Endothelial cell of umbilical vein (primary cell): ENCODE results near the gene AMPH. TPM values are rescaled to one million over a fixed set of nuclear protein-coding genes. Genes with fewer than 3 reads are reported as not detected.
"Not testable (repeated sequence)": the region's sequence is repeated elsewhere in the genome, so short reads cannot be mapped to it uniquely, and the experiment has no call there.

Experiments
- BruUV-seq: library from RNA; stranded (reverse); fragments of 400-500 nt; replicated peaks from 2 replicates; lab custom pipeline; 2021; lab: Mats Ljungman, UMichigan
- CTCF ChIA-PET: fragments of 300-600, 350-600 bp; sonication (Branson Sonifier 250); formaldehyde crosslinking; loops from one replicate; lab custom pipeline; 2021; ENCODE audit warnings: antibody characterized with exemption, inconsistent platforms; lab: Charles Lee
- POLR2A ChIA-PET: fragments of 300-600, 350-600 bp; sonication (Branson Sonifier 250); formaldehyde crosslinking; loops from one replicate; lab custom pipeline; 2021; ENCODE audit warnings: antibody characterized with exemption, inconsistent platforms; lab: Charles Lee
- DNase-seq: peaks from one replicate; pipeline ENCODE4 v3.0.0-alpha.2; 2011; ENCODE audit warnings: low read depth, low spot score
- FAIRE-seq: peaks from 2 replicates; lab custom pipeline; 2011; peaks lifted over from hg19 to GRCh38; lab: Jason Lieb, UNC
- H2AFZ ChIP-seq: 2 replicates; pipeline ENCODE4 v1.6.0; 2012; ENCODE audit warnings: low read depth, low read length, control low read depth, inconsistent platforms
- H3K27ac ChIP-seq: 2 replicates; pipeline ENCODE4 v1.5.1; 2011; ENCODE audit warnings: low read depth, mild to moderate bottlenecking, control low read depth, low read length, moderate library complexity; ENCODE audit not compliant: insufficient read depth
- H3K27me3 ChIP-seq, 2 experiments: 2 replicates each; pipeline versions ENCODE4 v1.6.0 to v1.6.1; 2011; ENCODE audit warnings: low read length in 2 of 2, mixed read lengths in 1 of 2; ENCODE audit not compliant: control insufficient read depth in 2 of 2, insufficient read depth in 2 of 2
- H3K36me3 ChIP-seq, 2 experiments: 2 replicates in 1 of 2; 3 replicates in 1 of 2; pipeline ENCODE4 v1.5.1; 2011; ENCODE audit warnings: low read length in 2 of 2, mild to moderate bottlenecking in 1 of 2, moderate library complexity in 1 of 2; ENCODE audit not compliant: control insufficient read depth in 2 of 2, insufficient read depth in 2 of 2; ENCODE audit errors: extremely low read depth in 1 of 2
- H3K4me1 ChIP-seq: 3 replicates; pipeline ENCODE4 v1.5.1; 2011; ENCODE audit warnings: mild to moderate bottlenecking, low read length; ENCODE audit not compliant: control insufficient read depth, insufficient read depth; ENCODE audit errors: extremely low read depth
- H3K4me2 ChIP-seq: 2 replicates; pipeline ENCODE4 v1.6.1; 2011; ENCODE audit warnings: low read length, control low read depth, mixed read lengths; ENCODE audit not compliant: insufficient read depth
- H3K4me3 ChIP-seq, 3 experiments: fragments of 200-600 bp in 1 of 3; sonication (generic), shearing (Covaris generic) in 1 of 3; replicated peaks in 1 of 3; 2 replicates each; pipeline ENCODE4 v1.5.1; 2011 to 2016; ENCODE audit warnings: control low read depth in 3 of 3, low read length in 3 of 3, mild to moderate bottlenecking in 2 of 3, inconsistent platforms in 1 of 3, low read depth in 1 of 3, moderate library complexity in 1 of 3; ENCODE audit not compliant: insufficient read depth in 1 of 3
- H3K79me2 ChIP-seq: 2 replicates; pipeline ENCODE4 v1.6.0; 2012; ENCODE audit warnings: low read length, inconsistent platforms; ENCODE audit not compliant: control insufficient read depth, insufficient read depth
- H3K9ac ChIP-seq: replicated peaks from 2 replicates; pipeline ENCODE3; 2011; ENCODE audit warnings: low read length, control low read depth; ENCODE audit not compliant: insufficient read depth; ENCODE audit errors: extremely low read depth
- H3K9me1 ChIP-seq: replicated peaks from 3 replicates; pipeline ENCODE4 v1.6.0; 2011; ENCODE audit warnings: mild to moderate bottlenecking, low read length; ENCODE audit not compliant: control insufficient read depth, insufficient read depth; ENCODE audit errors: extremely low read depth
- H3K9me3 ChIP-seq: replicated peaks from 2 replicates; pipeline ENCODE4 v1.5.1; 2012; ENCODE audit warnings: low read length, inconsistent platforms; ENCODE audit not compliant: control insufficient read depth, insufficient read depth
- H4K20me1 ChIP-seq: replicated peaks from 2 replicates; pipeline ENCODE3; 2011; ENCODE audit warnings: mild to moderate bottlenecking, low read length; ENCODE audit not compliant: control insufficient read depth, insufficient read depth; ENCODE audit errors: extremely low read depth
- CTCF ChIP-seq, 2 donors: IDR thresholded peaks; 1 replicate in 1 of 2; 2 replicates in 1 of 2; pipeline ENCODE4 v1.5.1; 2011; ENCODE audit warnings: low read length in 2 of 2, mild to moderate bottlenecking in 2 of 2, moderate library complexity in 2 of 2, control low read depth in 1 of 2, inconsistent platforms in 1 of 2, low read depth in 1 of 2; ENCODE audit not compliant: insufficient read depth in 1 of 2; ENCODE audit errors: extremely low read depth in 1 of 2
- dilution Hi-C: fragments of 300-500 bp; cut with MboI; formaldehyde crosslinking; loops from one replicate; pipeline ENCODE4 v1.15.0; 2019; ENCODE audit warnings: low sequenced_read_pairs; ENCODE audit not compliant: extremely low pct_ligation_motif_present
- intact Hi-C: fragments of 100-400 bp; cut with micrococcal nuclease; formaldehyde crosslinking; loops from one replicate; pipeline ENCODE4 v1.10.0; 2022
- polyA plus RNA-seq, 4 experiments: library from polyadenylated mRNA; depleted of rRNA in 3 of 4; stranded (reverse) in 3 of 4; unstranded in 1 of 4; fragments of >200 nt; gene quantifications; 2 replicates each; pipeline versions ENCODE4 v1.2.1 to v1.2.3, GENCODE V29; 2011 to 2012; ENCODE audit warnings: missing spikeins in 1 of 4
- total RNA-seq: library from RNA; stranded (reverse); gene quantifications from 2 replicates; pipeline ENCODE4 v1.2.3, GENCODE V29; 2021

The AMPH gene
- total and polyA plus RNA-seq, 2 donors (not counting 3 experiments of a cell fraction or from before 2014, with no cell fraction given), result 5.2 to 9.2 TPM

DNA sequence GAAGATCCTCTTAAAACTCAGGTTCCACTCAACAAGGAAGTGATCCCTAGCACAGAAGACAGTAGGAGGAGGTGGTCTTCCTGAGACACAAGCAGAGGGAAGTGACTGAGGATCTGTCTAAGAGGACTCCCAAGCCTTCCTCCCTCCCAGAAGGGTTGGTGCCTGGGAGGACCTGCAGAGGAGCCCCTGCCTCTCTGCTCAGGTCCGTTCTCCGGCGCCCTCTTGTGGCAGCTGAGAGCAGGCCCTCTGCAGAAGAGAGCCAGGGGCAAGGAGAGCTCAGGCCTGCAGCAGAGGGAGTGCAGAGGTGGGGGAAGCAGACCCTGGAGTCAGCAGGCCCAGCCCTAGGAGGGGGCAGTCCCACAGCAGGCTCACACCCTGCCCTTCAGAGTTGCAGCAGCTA is 267.8 kb downstream of the AMPH start:
- H3K4me3 ChIP-seq, H3K4me1 ChIP-seq, DNase-seq, dilution Hi-C loops, H3K79me2 ChIP-seq, intact Hi-C loops, H3K27ac ChIP-seq, H3K36me3 ChIP-seq, POLR2A ChIA-PET, H3K9me1 ChIP-seq, H2AFZ ChIP-seq, BruUV-seq, H3K27me3 ChIP-seq, FAIRE-seq, H3K9ac ChIP-seq, H3K9me3 ChIP-seq, H4K20me1 ChIP-seq, H3K4me2 ChIP-seq: not testable (repeated sequence)
- TF ChIP-seq CTCF (IDR thresholded peaks at IDR 0.05; ENCODE audit: extremely low read depth in 1 of 2, insufficient read depth in 1 of 2, low read depth in 1 of 2, low read length in 2 of 2), result peak; percentile 46 to 62
- CTCF ChIA-PET, result interaction anchor here (0.6 to 1.0 kb wide), 8 partner anchors 11 to 446 kb away, joined by 3 to 12 read pairs (median 4); no protein-coding TSS in a partner anchor

DNA sequence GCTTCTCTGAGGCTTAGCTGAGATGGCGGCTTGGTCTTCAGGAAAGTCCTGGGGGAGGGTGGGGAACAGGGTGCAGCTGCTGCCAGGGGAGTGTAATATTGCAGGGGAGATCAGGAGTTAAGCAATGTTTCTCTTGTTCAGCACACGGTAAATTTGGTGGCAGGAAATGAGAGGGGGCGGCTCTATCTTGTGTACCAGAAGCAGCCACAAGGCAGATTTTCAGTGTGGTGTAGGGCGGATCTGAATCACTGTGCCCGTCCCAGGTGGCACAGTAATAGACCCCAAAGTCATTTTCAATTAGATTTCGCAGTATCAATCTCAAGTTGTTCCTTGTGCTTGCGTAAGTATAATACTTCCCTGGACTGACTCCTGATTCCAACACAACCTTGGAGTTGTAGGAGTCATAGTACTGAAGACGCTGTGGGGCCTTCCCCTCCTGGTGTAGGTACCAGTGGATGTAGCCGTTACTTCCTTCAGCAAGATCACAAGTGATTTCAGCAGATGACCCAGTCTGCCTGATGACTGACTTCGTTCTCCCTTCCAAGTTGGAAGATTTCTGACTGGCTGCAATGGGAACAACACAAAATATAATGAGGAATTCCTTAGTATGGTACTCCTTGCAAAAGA is 268.4 kb downstream of the AMPH start:
- H2AFZ ChIP-seq, H3K4me1 ChIP-seq, BruUV-seq, H3K27ac ChIP-seq, H3K36me3 ChIP-seq, H3K27me3 ChIP-seq, POLR2A ChIA-PET, H3K9me3 ChIP-seq, FAIRE-seq, DNase-seq, H3K9ac ChIP-seq, H4K20me1 ChIP-seq, H3K4me2 ChIP-seq, H3K4me3 ChIP-seq, intact Hi-C loops, H3K79me2 ChIP-seq, dilution Hi-C loops, H3K9me1 ChIP-seq: not testable (repeated sequence)
- CTCF ChIA-PET, result interaction anchor here (0.9 to 1.4 kb wide), 9 partner anchors 8 to 445 kb away, joined by 3 to 12 read pairs (median 4); no protein-coding TSS in a partner anchor
